Right cardiac atrium (tissue), 5 donors: Measurements from ENCODE around the gene LIMD2. TPM values are rescaled to one million over a fixed set of nuclear protein-coding genes. Genes with fewer than 3 reads are reported as not detected.

Experiments used
- ATAC-seq, 2 donors: fragments of 200-7000 bp; cut with Tn5 transposase; one replicate each; pipeline versions ENCODE4 v1.8.0 to v1.9.1; 2020; ENCODE audit warnings: moderate library complexity in 2 of 2, mild to moderate bottlenecking in 1 of 2
- DNase-seq, 3 donors: peaks; one replicate each; pipeline ENCODE4 v3.0.0-alpha.2; 2020
- H3K27ac ChIP-seq: one replicate; pipeline ENCODE4 v1.5.1; 2013; ENCODE audit warnings: mild to moderate bottlenecking, low read length, control low read depth, moderate library complexity
- H3K27me3 ChIP-seq: one replicate; pipeline ENCODE4 v1.6.1; 2013; ENCODE audit not compliant: control insufficient read depth, insufficient read depth
- H3K4me1 ChIP-seq: one replicate; pipeline ENCODE4 v1.6.1; 2013; ENCODE audit warnings: low read length; ENCODE audit not compliant: control insufficient read depth, insufficient read depth
- H3K4me3 ChIP-seq: one replicate; pipeline ENCODE4 v1.5.1; 2013; ENCODE audit warnings: low read length, control low read depth
- H3K9me3 ChIP-seq: one replicate; pipeline ENCODE4 v1.6.1; 2013; ENCODE audit warnings: low read length; ENCODE audit not compliant: control insufficient read depth
- WGBS: extraction: QIAGEN DNeasy Blood & Tissue Kit; methylation state at CpG from one replicate; pipeline ENCODE4 v1.1.7; 2013; 5-methylcytosine and 5-hydroxymethylcytosine counted together
- intact Hi-C, 4 donors: fragments of 100-400 bp; cut with DNase I; formaldehyde crosslinking; loops; one replicate each; pipeline versions ENCODE4 v1.11.0 to v1.14.0; 2022 to 2023
- polyA plus RNA-seq: library from polyadenylated mRNA; stranded (reverse); fragments of 200-250 nt; gene quantifications from one replicate; pipeline ENCODE4 v1.2.3, GENCODE V29; 2013
- total RNA-seq, 4 donors: library from RNA; stranded (reverse); fragmentation: NEBNext Ultra II Directional; extraction: Animal tissue kit (Norgen Biotek cat#: 25700); gene quantifications; one replicate each; pipeline ENCODE4 v1.2.1, GENCODE V29; 2021
- donor health status: healthy with polysubstance abuse.
- donor health status: DM: no; HTN: yes; CAD: no.
- donor health status: DM: no; HTN: no; CAD: no.
- donor health status: DM: no; HTN: yes; CAD: no; lungs with severe emphysema.
- donor health status: DM: yes; HTN: yes; CAD: no.

The LIMD2 gene
- total and polyA plus RNA-seq, 5 donors: 7.9 to 13.8 (median 8.4) TPM

DNA sequence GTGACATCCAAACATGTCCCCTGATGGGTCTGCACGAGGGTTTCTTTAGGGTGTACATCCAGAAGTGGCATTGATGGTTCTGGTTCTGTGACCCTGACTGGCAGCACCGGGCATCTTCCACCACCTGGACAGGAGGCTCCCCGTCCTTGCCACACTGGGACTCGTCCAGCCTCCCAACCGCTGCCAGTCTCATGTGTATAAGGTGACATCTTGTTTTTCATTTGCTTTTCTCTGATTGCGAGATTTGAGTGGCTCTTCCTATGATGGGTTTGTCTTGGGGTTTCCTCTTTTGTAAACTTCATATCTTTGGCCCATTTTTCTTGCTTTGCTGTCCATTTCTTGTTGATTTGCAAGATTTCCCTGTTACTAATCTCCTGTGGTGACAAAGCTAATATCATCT, 9.2 kb upstream of the LIMD2 start:
- Histone ChIP-seq H3K27me3 (no peaks in the 10 kb centered on the region), H3K4me3 (no peak overlapping the region), H3K9me3 (no peaks in the 10 kb centered on the region), H3K27ac (no peak overlapping the region), H3K4me1 (no peaks in the 10 kb centered on the region)
- 93% methylated on average over 6 of the region's 6 CpGs for WGBS
- DNase-seq: no peak
- ATAC-seq: no peak
- intact Hi-C loops: no loop called here

GRCh38 chr17:63707151-63707550, 7.2 kb upstream of the LIMD2 start:
- DNase-seq: no peak
- WGBS: 88% methylated on average over 11 of the region's 11 CpGs
- Histone ChIP-seq H3K9me3 (no peaks in the 10 kb centered on the region), H3K4me1 (no peaks in the 10 kb centered on the region), H3K27me3 (no peaks in the 10 kb centered on the region), H3K27ac (no peak overlapping the region), H3K4me3 (no peak overlapping the region)
- no peak for ATAC-seq
- intact Hi-C loops: no loop called here

- ATAC-seq: no peak
Observed at GRCh38 chr17:63706336-63707082, 6.6 kb upstream of the LIMD2 start.

DNA sequence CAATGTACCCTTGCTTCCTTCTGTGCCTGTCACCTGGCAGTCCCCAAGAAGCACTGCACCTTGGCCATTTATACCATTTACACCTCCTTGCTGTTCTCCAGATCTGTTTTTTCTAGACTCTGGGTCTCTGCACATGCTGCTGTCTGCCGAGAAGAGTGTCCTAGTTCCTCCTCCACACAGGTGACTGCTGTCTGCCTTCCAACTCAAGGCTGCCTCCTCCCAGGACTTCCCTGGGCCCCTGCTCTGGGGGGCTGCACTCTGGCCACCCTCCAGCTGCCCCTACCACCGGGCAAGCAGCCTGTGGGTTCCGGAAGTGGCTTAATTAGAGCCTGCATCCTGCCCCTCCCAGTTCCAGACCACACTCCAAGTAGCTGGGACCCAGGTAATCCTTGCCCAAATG, 5.7 kb upstream of the LIMD2 start:
- H3K27ac ChIP-seq: no peak overlapping the region
- H3K4me1 ChIP-seq: no peaks in the 10 kb centered on the region
- WGBS: 55% methylated on average over 3 of the region's 3 CpGs
- ATAC-seq: no peak
- DNase-seq: no peak
- H3K9me3 ChIP-seq: no peaks in the 10 kb centered on the region
- H3K27me3 ChIP-seq: no peaks in the 10 kb centered on the region
- no peak overlapping the region for H3K4me3 ChIP-seq
- intact Hi-C loops: no loop called here

More at GRCh38 chr17:63706336-63707082, 6.6 kb upstream of the LIMD2 start:
- WGBS: 74% methylated on average over 7 of the region's 7 CpGs
- no peak for DNase-seq
- no peak overlapping the region for H3K4me3 ChIP-seq
- no peaks in the 10 kb centered on the region for H3K27me3 ChIP-seq
- H3K9me3 ChIP-seq: no peaks in the 10 kb centered on the region
- H3K27ac ChIP-seq: no peak overlapping the region
- H3K4me1 ChIP-seq: no peaks in the 10 kb centered on the region
- intact Hi-C loops: no loop called here

DNA sequence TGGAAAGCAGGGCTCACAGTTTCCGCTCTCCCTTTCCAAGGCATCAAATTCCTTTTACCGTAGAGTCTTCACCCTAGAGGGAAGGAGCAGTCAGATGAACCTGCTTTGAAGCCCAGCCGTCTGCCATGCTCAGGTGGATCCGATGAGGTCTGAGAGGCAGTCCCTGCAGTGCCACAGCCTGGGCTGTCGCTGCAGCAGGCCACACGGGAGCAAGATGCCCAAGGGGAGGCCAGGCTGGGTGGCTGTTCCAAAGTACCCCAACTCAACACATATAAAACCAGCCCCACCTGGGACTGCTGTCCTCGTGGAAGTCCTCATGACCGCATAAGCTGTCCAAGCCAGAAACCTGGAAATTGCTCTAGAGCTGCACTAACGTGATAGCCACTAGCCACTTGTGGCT, 4.9 kb upstream of the LIMD2 start:
- Histone ChIP-seq H3K27ac (no peak overlapping the region), H3K4me1 (no peaks in the 10 kb centered on the region), H3K4me3 (no peak overlapping the region), H3K27me3 (no peaks in the 10 kb centered on the region), H3K9me3 (no peaks in the 10 kb centered on the region)
- ATAC-seq: no peak
- WGBS: 89% methylated on average over 9 of the region's 9 CpGs
- intact Hi-C loops: no loop called here
- no peak for DNase-seq

GRCh38 chr17:63704259-63704576, 4.3 kb upstream of the LIMD2 start:
- no peaks in the 10 kb centered on the region for H3K9me3 ChIP-seq
- H3K4me1 ChIP-seq: no peaks in the 10 kb centered on the region
- H3K27ac ChIP-seq: no peak overlapping the region
- no peaks in the 10 kb centered on the region for H3K27me3 ChIP-seq
- no peak overlapping the region for H3K4me3 ChIP-seq
- intact Hi-C loops: no loop called here
- DNase-seq (peak in 1 of 3 donors; percentile 52), ATAC-seq (no peak)
- WGBS: 90% methylated on average over 11 of the region's 11 CpGs

DNA sequence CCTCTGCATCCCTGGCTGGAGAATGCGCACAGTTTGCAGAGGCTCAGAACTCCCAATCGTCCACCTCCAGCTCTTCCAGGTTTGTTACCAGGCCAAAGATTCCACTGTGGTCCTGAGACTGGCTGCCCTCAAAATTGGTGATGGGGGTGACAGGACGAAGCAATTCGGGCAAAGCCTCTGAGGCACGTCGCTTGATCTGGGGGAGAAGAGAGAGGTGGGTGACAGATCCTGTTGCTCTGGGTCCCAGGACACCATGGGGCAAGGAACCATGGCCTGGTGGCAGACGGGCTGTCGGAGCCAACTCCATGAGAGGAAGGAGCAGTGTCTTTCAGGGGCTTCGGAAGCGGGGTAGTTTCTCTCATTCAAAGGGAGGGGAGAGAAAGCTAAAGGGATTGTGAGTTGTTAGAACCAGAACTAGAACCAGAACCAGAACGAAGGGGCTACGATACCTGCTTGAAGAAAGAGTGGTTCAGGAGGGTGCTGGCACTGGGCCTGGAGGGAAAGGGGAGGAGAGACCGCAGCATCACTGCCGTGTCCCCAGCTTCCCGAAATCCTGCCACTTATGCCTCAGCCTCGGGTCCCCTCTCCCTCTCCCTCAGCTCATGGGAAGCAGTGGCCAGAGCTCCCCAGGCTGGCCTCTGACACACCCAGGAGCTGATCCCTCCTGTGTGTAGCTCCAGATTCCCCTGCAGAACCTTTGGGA, 3.8 kb upstream of the LIMD2 start:
- ATAC-seq (no peak), DNase-seq (no peak)
- intact Hi-C loops: no loop called here
- Histone ChIP-seq H3K9me3 (no peaks in the 10 kb centered on the region), H3K4me3 (no peak overlapping the region), H3K27me3 (no peaks in the 10 kb centered on the region), H3K27ac (no peak overlapping the region), H3K4me1 (no peaks in the 10 kb centered on the region)
- WGBS: 89% methylated on average over 16 of the region's 16 CpGs

GRCh38 chr17:63703029-63703428, 3.1 kb upstream of the LIMD2 start:
- Histone ChIP-seq H3K27me3 (no peaks in the 10 kb centered on the region), H3K4me1 (no peaks in the 10 kb centered on the region), H3K9me3 (no peaks in the 10 kb centered on the region), H3K4me3 (no peak overlapping the region), H3K27ac (no peak overlapping the region)
- no peak for ATAC-seq
- WGBS: 83% methylated on average over 5 of the region's 5 CpGs
- intact Hi-C loops: no loop called here
- DNase-seq: no peak

GRCh38 chr17:63702721-63703015, 2.7 kb upstream of the LIMD2 start:
- ATAC-seq: no peak
- 82% methylated on average over 6 of the region's 6 CpGs for WGBS
- Histone ChIP-seq H3K27ac (no peak overlapping the region), H3K4me3 (no peak overlapping the region), H3K9me3 (no peaks in the 10 kb centered on the region), H3K4me1 (no peaks in the 10 kb centered on the region), H3K27me3 (no peaks in the 10 kb centered on the region)
- intact Hi-C loops: no loop called here
- no peak for DNase-seq

GRCh38 chr17:63701868-63702720, 2.2 kb upstream of the LIMD2 start:
- Histone ChIP-seq H3K27me3 (no peaks in the 10 kb centered on the region), H3K4me1 (no peaks in the 10 kb centered on the region), H3K27ac (peak overlapping the region; percentile 40), H3K4me3 (no peak overlapping the region), H3K9me3 (no peaks in the 10 kb centered on the region)
- intact Hi-C loops: no loop called here
- no peak for ATAC-seq
- 74% methylated on average over 19 of the region's 19 CpGs for WGBS
- DNase-seq: peak in 2 of 3 donors; percentile 67 to 78

- DNase-seq: no peak
- no peak overlapping the region for H3K4me3 ChIP-seq
Observed at GRCh38 chr17:63701456-63701820, 1.5 kb upstream of the LIMD2 start.

More at GRCh38 chr17:63701456-63701820, 1.5 kb upstream of the LIMD2 start:
- intact Hi-C loops: no loop called here
- no peaks in the 10 kb centered on the region for H3K4me1 ChIP-seq
- H3K27ac ChIP-seq: peak overlapping the region; percentile 39
- ATAC-seq: no peak
- H3K9me3 ChIP-seq: no peaks in the 10 kb centered on the region
- H3K27me3 ChIP-seq: no peaks in the 10 kb centered on the region
- 62% methylated on average over 10 of the region's 10 CpGs for WGBS
